H1 (cell line): Measurements from ENCODE around the gene INVS. TPM values are rescaled to one million over a fixed set of nuclear protein-coding genes. Genes with fewer than 3 reads are reported as not detected.

ENCODE experiments used
- CTCF ChIA-PET: fragments of 300-600 bp; sonication (Branson Sonifier 250); formaldehyde crosslinking; loops from one replicate; lab custom pipeline; 2021; ENCODE audit not compliant: partially characterized antibody; lab: Charles Lee
- POLR2A ChIA-PET: fragments of 300-600 bp; sonication (Branson Sonifier 250); formaldehyde crosslinking; loops from one replicate; lab custom pipeline; 2021; ENCODE audit warnings: inconsistent platforms; ENCODE audit not compliant: partially characterized antibody; lab: Charles Lee
- DNase-seq, 2 experiments: peaks; one replicate each; pipeline versions ENCODE4 v3.0.0 to v3.0.0-alpha.2; 2010 to 2022; ENCODE audit warnings: low spot score in 2 of 2, low read depth in 1 of 2, mixed read lengths in 1 of 2
- FAIRE-seq: peaks from 2 replicates; lab custom pipeline; 2011; peaks lifted over from hg19 to GRCh38; lab: Jason Lieb, UNC
- H2AFZ ChIP-seq: 2 replicates; pipeline ENCODE4 v1.8.1; 2012; ENCODE audit warnings: low read length, inconsistent platforms
- H2AK5ac ChIP-seq: 2 replicates; pipeline ENCODE4 v1.6.1; 2013; ENCODE audit warnings: low read depth, low read length
- H2BK120ac ChIP-seq: replicated peaks from 2 replicates; pipeline ENCODE3; 2013; ENCODE audit warnings: low read depth, low read length, inconsistent platforms
- H2BK12ac ChIP-seq: 2 replicates; pipeline ENCODE4 v1.6.1; 2013; ENCODE audit warnings: low read depth, low read length
- H2BK15ac ChIP-seq: 2 replicates; pipeline ENCODE4 v1.6.1; 2013; ENCODE audit warnings: low read length
- H2BK20ac ChIP-seq: 2 replicates; pipeline ENCODE4 v1.6.1; 2013; ENCODE audit warnings: low read length
- H2BK5ac ChIP-seq: 2 replicates; pipeline ENCODE4 v1.6.1; 2013; ENCODE audit warnings: low read depth, low read length
- H3K14ac ChIP-seq: 2 replicates; pipeline ENCODE4 v1.6.1; 2013; ENCODE audit warnings: inconsistent platforms; ENCODE audit not compliant: insufficient read length
- H3K18ac ChIP-seq: 2 replicates; pipeline ENCODE4 v1.6.1; 2013; ENCODE audit warnings: low read length; ENCODE audit errors: extremely low read depth
- H3K23ac ChIP-seq: 2 replicates; pipeline ENCODE4 v1.6.1; 2013; ENCODE audit warnings: inconsistent platforms; ENCODE audit not compliant: insufficient read length
- H3K23me2 ChIP-seq: 2 replicates; pipeline ENCODE4 v1.6.1; 2013; ENCODE audit warnings: low read depth, low read length
- H3K27ac ChIP-seq: 2 replicates; pipeline ENCODE4 v1.6.1; 2011; ENCODE audit warnings: low read depth, low read length, inconsistent platforms
- H3K27me3 ChIP-seq, 4 experiments: replicated peaks in 1 of 4; 1 replicate in 1 of 4; 2 replicates in 3 of 4; pipeline versions ENCODE4 v1.6.1 to v1.8.1; 2011 to 2013; ENCODE audit warnings: low read length in 3 of 4, mild to moderate bottlenecking in 3 of 4, inconsistent platforms in 2 of 4, mixed read lengths in 2 of 4, moderate library complexity in 1 of 4; ENCODE audit not compliant: control insufficient read depth in 3 of 4, insufficient read depth in 3 of 4; ENCODE audit errors: extremely low read depth in 1 of 4
- H3K36me3 ChIP-seq, 4 experiments: 2 replicates each; pipeline versions ENCODE4 v1.6.1 to v1.8.1; 2011 to 2013; ENCODE audit warnings: mild to moderate bottlenecking in 4 of 4, low read length in 3 of 4, moderate library complexity in 2 of 4, control low read depth in 1 of 4, inconsistent platforms in 1 of 4; ENCODE audit not compliant: insufficient read depth in 4 of 4, control insufficient read depth in 2 of 4
- H3K4ac ChIP-seq: replicated peaks from 2 replicates; pipeline ENCODE3; 2013; ENCODE audit warnings: low read length, low read depth, mixed read lengths, inconsistent platforms; ENCODE audit not compliant: insufficient read length
- H3K4me1 ChIP-seq, 4 experiments: replicated peaks in 1 of 4; 1 replicate in 1 of 4; 2 replicates in 3 of 4; pipeline versions ENCODE4 v1.6.1 to v1.8.1; 2011 to 2013; ENCODE audit warnings: low read length in 3 of 4, inconsistent platforms in 2 of 4, mixed read lengths in 1 of 4; ENCODE audit not compliant: insufficient read depth in 4 of 4, control insufficient read depth in 3 of 4
- H3K4me2 ChIP-seq, 2 experiments: 2 replicates each; pipeline versions ENCODE4 v1.6.1 to v1.8.1; 2011 to 2013; ENCODE audit warnings: low read depth in 2 of 2, low read length in 2 of 2, control low read depth in 1 of 2, inconsistent platforms in 1 of 2, mild to moderate bottlenecking in 1 of 2; ENCODE audit not compliant: insufficient read depth in 1 of 2
- H3K4me3 ChIP-seq, 4 experiments: fragments of 200-600, 300-600 bp in 1 of 4; sonication (generic), shearing (Covaris generic), sonication (Bioruptor Twin) in 1 of 4; 2 replicates each; pipeline versions ENCODE4 v1.5.1 to v1.8.1; 2011 to 2016; ENCODE audit warnings: low read length in 4 of 4, low read depth in 3 of 4, control low read depth in 2 of 4, inconsistent platforms in 2 of 4, mild to moderate bottlenecking in 2 of 4, mixed read lengths in 1 of 4, moderate library complexity in 1 of 4; ENCODE audit not compliant: insufficient read depth in 2 of 4; ENCODE audit errors: extremely low read depth in 1 of 4
- H3K56ac ChIP-seq: replicated peaks from 2 replicates; pipeline ENCODE3; 2013; ENCODE audit warnings: low read depth, mild to moderate bottlenecking, mixed read lengths, low read length, inconsistent platforms; ENCODE audit not compliant: insufficient read length
- H3K79me1 ChIP-seq: 2 replicates; pipeline ENCODE4 v1.6.1; 2013; ENCODE audit warnings: low read depth, low read length, control low read depth
- H3K79me2 ChIP-seq, 2 experiments: 2 replicates each; pipeline versions ENCODE4 v1.6.1 to v1.8.1; 2012 to 2013; ENCODE audit warnings: low read length in 2 of 2, mild to moderate bottlenecking in 2 of 2, inconsistent platforms in 1 of 2; ENCODE audit not compliant: insufficient read depth in 2 of 2, control insufficient read depth in 1 of 2
- H3K9ac ChIP-seq, 4 experiments: replicated peaks in 1 of 4; 1 replicate in 1 of 4; 2 replicates in 3 of 4; pipeline versions ENCODE4 v1.6.1 to v1.8.1; 2011 to 2013; ENCODE audit warnings: low read depth in 3 of 4, low read length in 3 of 4, control low read depth in 2 of 4, mild to moderate bottlenecking in 2 of 4, moderate library complexity in 2 of 4, inconsistent platforms in 1 of 4; ENCODE audit errors: extremely low read depth in 1 of 4
- H3K9me3 ChIP-seq, 2 experiments: 2 replicates each; pipeline versions ENCODE4 v1.6.1 to v1.8.1; 2012 to 2013; ENCODE audit warnings: mild to moderate bottlenecking in 2 of 2, moderate library complexity in 2 of 2, control low read depth in 1 of 2, inconsistent platforms in 1 of 2, low read depth in 1 of 2, low read length in 1 of 2, mixed read lengths in 1 of 2; ENCODE audit not compliant: insufficient read depth in 2 of 2
- H4K20me1 ChIP-seq, 2 experiments: replicated peaks in 1 of 2; 2 replicates each; pipeline versions ENCODE3 to v1.8.1; 2011 to 2013; ENCODE audit warnings: inconsistent platforms in 2 of 2, low read length in 2 of 2, mild to moderate bottlenecking in 1 of 2; ENCODE audit not compliant: insufficient read depth in 2 of 2, control insufficient read depth in 1 of 2
- H4K5ac ChIP-seq: 2 replicates; pipeline ENCODE4 v1.6.1; 2013; ENCODE audit warnings: low read length, low read depth, mixed read lengths, inconsistent platforms; ENCODE audit not compliant: insufficient read length
- H4K8ac ChIP-seq: 2 replicates; pipeline ENCODE4 v1.8.0; 2013; ENCODE audit warnings: mild to moderate bottlenecking, moderate library complexity, low read length, inconsistent platforms; ENCODE audit not compliant: insufficient read depth; ENCODE audit errors: extremely low read depth
- H4K91ac ChIP-seq: replicated peaks from 2 replicates; pipeline ENCODE3; 2013; ENCODE audit warnings: low read length, mixed read lengths, inconsistent platforms; ENCODE audit not compliant: insufficient read length
- BCL11A ChIP-seq, 2 experiments: IDR thresholded peaks; one replicate each; pipeline ENCODE4 v1.6.1; 2011; ENCODE audit warnings: low read depth in 2 of 2, low read length in 2 of 2, mild to moderate bottlenecking in 2 of 2
- JUN ChIP-seq: IDR thresholded peaks from 2 replicates; pipeline ENCODE4 v1.6.1; 2011; ENCODE audit warnings: low read depth, mild to moderate bottlenecking, improper control_type of control experiment, low read length
- RAD21 ChIP-seq, 2 experiments: IDR thresholded peaks in 1 of 2; conservative IDR thresholded peaks in 1 of 2; 2 replicates each; pipeline ENCODE4 v1.6.1; 2011; ENCODE audit warnings: low read depth in 2 of 2, low read length in 2 of 2, improper control_type of control experiment in 1 of 2, inconsistent platforms in 1 of 2, mild to moderate bottlenecking in 1 of 2, moderate library complexity in 1 of 2
- SP1 ChIP-seq: IDR thresholded peaks from 2 replicates; pipeline ENCODE4 v1.6.1; 2011; ENCODE audit warnings: low read depth, low read length
- SUZ12 ChIP-seq: fragments of 200-600 bp; sonication (generic); IDR thresholded peaks from 2 replicates; pipeline ENCODE4 v1.6.1; 2012; ENCODE audit warnings: mild to moderate bottlenecking, inconsistent platforms, low read length, moderate library complexity, mixed read lengths
- TCF12 ChIP-seq: IDR thresholded peaks from 2 replicates; pipeline ENCODE4 v1.6.1; 2011; ENCODE audit warnings: low read depth, mild to moderate bottlenecking, low read length
- ZNF274 ChIP-seq: IDR thresholded peaks from 2 replicates; pipeline ENCODE4 v1.7.0; 2012; ENCODE audit warnings: low read length, borderline replicate concordance; ENCODE audit errors: extremely low read depth
- WGBS, 2 experiments: shearing (Covaris generic) in 1 of 2; methylation state at CpG; one replicate each; pipeline versions ENCODE4 v1.1.6 to v1.1.7; 2013 to 2015; ENCODE audit warnings: low lambda C conversion rate in 2 of 2, mixed read lengths in 2 of 2, inconsistent platforms in 1 of 2, low coverage in 1 of 2, missing lambda C conversion rate in 1 of 2; ENCODE audit not compliant: insufficient replicate concordance in 2 of 2, insufficient coverage in 1 of 2, insufficient read length in 1 of 2; ENCODE audit errors: extremely low coverage in 1 of 2, missing lambda C conversion rate in 1 of 2; 5-methylcytosine and 5-hydroxymethylcytosine counted together
- polyA plus RNA-seq, 7 experiments: library from polyadenylated mRNA; depleted of rRNA in 3 of 7; stranded (reverse) in 5 of 7; unstranded in 2 of 7; fragments of >200 nt in 5 of 7; fragments of 200-250 nt in 2 of 7; gene quantifications; 1 replicate in 5 of 7; 2 replicates in 1 of 7; 4 replicates in 1 of 7; pipeline versions ENCODE4 v1.2.1 to v1.2.3, GENCODE V29; 2011 to 2013; ENCODE audit warnings: missing spikeins in 2 of 7, mixed read lengths in 2 of 7
- total RNA-seq: library from RNA; stranded (reverse); fragmentation: NEBNext Ultra II Directional; extraction: Animal tissue kit (Norgen Biotek cat#: 25700); gene quantifications from 2 replicates; pipeline ENCODE4 v1.2.1, GENCODE V29; 2021

The INVS gene
- total and polyA plus RNA-seq, 2 of the 8 experiments (the other 6 are each of a cell fraction or from before 2014, with no cell fraction given) = 4.1 to 6.9 TPM

- Histone ChIP-seq H3K4me1 (peaks cover 0 to 4% (median 2%) of the 10 kb centered on the region in 4 experiments; a peak in 2 of 7 replicates), H4K8ac (no peak overlapping the region), H3K36me3 (peaks cover 0 to 13% (median 7%) of the 10 kb centered on the region in 4 experiments; a peak in 5 of 8 replicates), H2BK15ac (no peak overlapping the region), H3K27ac (no peak overlapping the region), H3K23me2 (no peaks in the 10 kb centered on the region), H3K27me3 (no peaks in the 10 kb centered on the region), H3K56ac (no peak overlapping the region), H2BK120ac (no peak overlapping the region), H3K9me3 (no peaks in the 10 kb centered on the region), H3K79me2 (no peaks in the 10 kb centered on the region), H3K79me1 (no peaks in the 10 kb centered on the region), H2BK5ac (no peak overlapping the region), H3K18ac (no peak overlapping the region), H3K14ac (no peak overlapping the region), H3K4ac (no peak overlapping the region), H4K20me1 (no peaks in the 10 kb centered on the region), H4K91ac (no peak overlapping the region), H3K4me3 (no peak overlapping the region), H3K9ac (no peak overlapping the region), H3K4me2 (no peak overlapping the region), H4K5ac (no peak overlapping the region), H3K23ac (no peak overlapping the region), H2BK12ac (no peak overlapping the region), H2AK5ac (no peak overlapping the region), H2AFZ (no peak overlapping the region), H2BK20ac (no peak overlapping the region)
- CTCF ChIA-PET = no interaction called here
- POLR2A ChIA-PET = no interaction called here
- no peak for DNase-seq
- no peak for FAIRE-seq
- TF ChIP-seq SP1 (no peak), ZNF274 (no peak), JUN (no peak), RAD21 (IDR thresholded peaks at IDR 0.05 in 1 of 2, conservative IDR thresholded peaks at IDR 0.05 in 1 of 2; ENCODE audit: low read depth in 2 of 2, low read length in 2 of 2) (no peak), SUZ12 (no peak), TCF12 (no peak), BCL11A (IDR thresholded peaks at IDR 0.05; ENCODE audit: low read depth in 2 of 2, low read length in 2 of 2) (no peak)
- 98% methylated on average over 2 of the region's 2 CpGs; no CpG with 5 or more reads in 1 of the 2 experiments for WGBS, 2 experiments
Observed at GRCh38 chr9:100108559-100108958, 9.5 kb downstream of the INVS start.
